ENCODE data around the gene TEPSIN.

Gene TEPSIN

GRCh38 chr17:81193051-81193410 lies 45.8 kb downstream of the TEPSIN start:
- no peak for DNase-seq (ENCODE audit: low read depth in 1 of 2, low spot score in 1 of 2)
- no peak for TF ChIP-seq REST (IDR thresholded peaks at IDR 0.05; ENCODE audit: insufficient replicate concordance, low read depth)
- TF ChIP-seq CTCF (IDR thresholded peaks at IDR 0.05; ENCODE audit: insufficient read depth, low read length) = no peak
- no peak for TF ChIP-seq GABPA (IDR thresholded peaks at IDR 0.05; ENCODE audit: low read depth)
- TF ChIP-seq POLR2AphosphoS5 (IDR thresholded peaks at IDR 0.05; ENCODE audit: low read depth) = no peak
- no peak for TF ChIP-seq SPI1 (IDR thresholded peaks at IDR 0.05; ENCODE audit: borderline replicate concordance, low read depth)
- Histone ChIP-seq H3K4me3 (replicated peaks; ENCODE audit: insufficient read depth, low read length) (no peak overlapping the region), H3K27ac (replicated peaks) (no peak overlapping the region), H3K27me3 (ENCODE audit: insufficient read depth, poor library complexity, severe bottlenecking) (no peaks in the 10 kb centered on the region)

- H3K4me3 ChIP-seq (replicated peaks; ENCODE audit: insufficient read depth, low read length) = no peak overlapping the region
- no peak for DNase-seq (ENCODE audit: low read depth in 1 of 2, low spot score in 1 of 2)
- H3K27ac ChIP-seq (replicated peaks) = no peak overlapping the region
- H3K27me3 ChIP-seq (ENCODE audit: insufficient read depth, poor library complexity, severe bottlenecking) = no peaks in the 10 kb centered on the region
- TF ChIP-seq GABPA (IDR thresholded peaks at IDR 0.05; ENCODE audit: low read depth) (no peak), CTCF (IDR thresholded peaks at IDR 0.05; ENCODE audit: insufficient read depth, low read length) (no peak), SPI1 (IDR thresholded peaks at IDR 0.05; ENCODE audit: borderline replicate concordance, low read depth) (no peak), POLR2AphosphoS5 (IDR thresholded peaks at IDR 0.05; ENCODE audit: low read depth) (no peak), REST (IDR thresholded peaks at IDR 0.05; ENCODE audit: insufficient replicate concordance, low read depth) (no peak)
These were observed 46.3 kb downstream of the TEPSIN start for GRCh38 chr17:81192386-81193050.

- no peaks in the 10 kb centered on the region for H3K27me3 ChIP-seq (ENCODE audit: insufficient read depth, poor library complexity, severe bottlenecking)
- no peak for DNase-seq (ENCODE audit: low read depth in 1 of 2, low spot score in 1 of 2)
- no peak for TF ChIP-seq SPI1 (IDR thresholded peaks at IDR 0.05; ENCODE audit: borderline replicate concordance, low read depth)
- TF ChIP-seq GABPA (IDR thresholded peaks at IDR 0.05; ENCODE audit: low read depth) = no peak
- no peak for TF ChIP-seq REST (IDR thresholded peaks at IDR 0.05; ENCODE audit: insufficient replicate concordance, low read depth)
- TF ChIP-seq POLR2AphosphoS5 (IDR thresholded peaks at IDR 0.05; ENCODE audit: low read depth) = no peak
- TF ChIP-seq CTCF (IDR thresholded peaks at IDR 0.05; ENCODE audit: insufficient read depth, low read length) = no peak
- no peak overlapping the region for H3K27ac ChIP-seq (replicated peaks)
- no peak overlapping the region for H3K4me3 ChIP-seq (replicated peaks; ENCODE audit: insufficient read depth, low read length)
These were observed 47.2 kb downstream of the TEPSIN start for GRCh38 chr17:81191646-81192045.
